RPMI7951 (cell line): ENCODE data around the gene CSNK1A1. TPM values are rescaled to one million over a fixed set of nuclear protein-coding genes. Genes with fewer than 3 reads are reported as not detected.
"Not testable (repeated sequence)": the region's sequence is repeated elsewhere in the genome, so short reads cannot be mapped to it uniquely, and the experiment has no call there.

ENCODE experiments used
- DNase-seq: peaks from one replicate; pipeline ENCODE4 v3.0.0-alpha.2; 2012; ENCODE audit warnings: low read depth
- total RNA-seq: library from RNA; depleted of rRNA; stranded (reverse); fragments of >200 nt; shearing (Covaris generic); gene quantifications from 2 replicates; pipeline ENCODE4 v1.2.3, GENCODE V29; 2014; rRNA removed

The CSNK1A1 gene
- total RNA-seq = 209 and 245 TPM in 2 replicates

GRCh38 chr5:149551227-149552037, at the start of gene CSNK1A1:
Gene CSNK1A1 (minus strand): TSS chr5:149551439. CDS start chr5:149550964, 475 bp downstream.
- DNase-seq = peak; percentile 95

- no peak for DNase-seq
These were observed 49.7 kb upstream of the CSNK1A1 start for GRCh38 chr5:149600932-149601331.

- no peak for DNase-seq
These were observed 48.1 kb upstream of the CSNK1A1 start for GRCh38 chr5:149599375-149599774.

GRCh38 chr5:149598966-149599365, 47.7 kb upstream of the CSNK1A1 start:
- DNase-seq = no peak

GRCh38 chr5:149598234-149598633, 47.0 kb upstream of the CSNK1A1 start:
- not testable (repeated sequence) for DNase-seq

GRCh38 chr5:149597618-149598017, 46.4 kb upstream of the CSNK1A1 start:
- no peak for DNase-seq

GRCh38 chr5:149596712-149597111, 45.5 kb upstream of the CSNK1A1 start:
- DNase-seq = no peak

GRCh38 chr5:149595105-149595504, 43.9 kb upstream of the CSNK1A1 start:
- DNase-seq = not testable (repeated sequence)

- DNase-seq = no peak
These were observed 43.1 kb upstream of the CSNK1A1 start for GRCh38 chr5:149594206-149594895.

GRCh38 chr5:149593370-149593769, 42.1 kb upstream of the CSNK1A1 start:
- DNase-seq = no peak

GRCh38 chr5:149588936-149589335, 37.7 kb upstream of the CSNK1A1 start:
- no peak for DNase-seq

- DNase-seq = no peak
These were observed 35.6 kb upstream of the CSNK1A1 start for GRCh38 chr5:149586708-149587318.

GRCh38 chr5:149585910-149586309, 34.7 kb upstream of the CSNK1A1 start:
- DNase-seq = no peak

- no peak for DNase-seq
These were observed 32.9 kb upstream of the CSNK1A1 start for GRCh38 chr5:149584121-149584520.

GRCh38 chr5:149583394-149583793, 32.2 kb upstream of the CSNK1A1 start:
- DNase-seq = no peak

GRCh38 chr5:149581931-149582768, 30.9 kb upstream of the CSNK1A1 start:
- DNase-seq = no peak

- peak; percentile 56 for DNase-seq
These were observed 30.1 kb upstream of the CSNK1A1 start, which contains the start of gene ARHGEF37 for GRCh38 chr5:149581192-149581861. Gene ARHGEF37 (plus strand): TSS chr5:149581498. CDS start chr5:149597770, 16,272 bp downstream.

- no peak for DNase-seq
These were observed 29.6 kb upstream of the CSNK1A1 start for GRCh38 chr5:149580808-149581191.

- no peak for DNase-seq
These were observed 27.7 kb upstream of the CSNK1A1 start for GRCh38 chr5:149578896-149579295.

GRCh38 chr5:149576021-149576420, 24.8 kb upstream of the CSNK1A1 start:
- no peak for DNase-seq

GRCh38 chr5:149575131-149575530, 23.9 kb upstream of the CSNK1A1 start:
- DNase-seq = no peak
